Cardiac ventricle fibroblast (primary cell): ENCODE measurements around the gene ACER1. TPM values are rescaled to one million over a fixed set of nuclear protein-coding genes. Genes with fewer than 3 reads are reported as not detected.

Experiments used
- total RNA-seq: library from RNA; depleted of rRNA; stranded (reverse); fragments of >200 nt; gene quantifications from 2 replicates; pipeline ENCODE4 v1.2.3, GENCODE V29; 2015

The ACER1 gene, protein sequence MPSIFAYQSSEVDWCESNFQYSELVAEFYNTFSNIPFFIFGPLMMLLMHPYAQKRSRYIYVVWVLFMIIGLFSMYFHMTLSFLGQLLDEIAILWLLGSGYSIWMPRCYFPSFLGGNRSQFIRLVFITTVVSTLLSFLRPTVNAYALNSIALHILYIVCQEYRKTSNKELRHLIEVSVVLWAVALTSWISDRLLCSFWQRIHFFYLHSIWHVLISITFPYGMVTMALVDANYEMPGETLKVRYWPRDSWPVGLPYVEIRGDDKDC
- total RNA-seq: not detected in 2 replicates

DNA sequence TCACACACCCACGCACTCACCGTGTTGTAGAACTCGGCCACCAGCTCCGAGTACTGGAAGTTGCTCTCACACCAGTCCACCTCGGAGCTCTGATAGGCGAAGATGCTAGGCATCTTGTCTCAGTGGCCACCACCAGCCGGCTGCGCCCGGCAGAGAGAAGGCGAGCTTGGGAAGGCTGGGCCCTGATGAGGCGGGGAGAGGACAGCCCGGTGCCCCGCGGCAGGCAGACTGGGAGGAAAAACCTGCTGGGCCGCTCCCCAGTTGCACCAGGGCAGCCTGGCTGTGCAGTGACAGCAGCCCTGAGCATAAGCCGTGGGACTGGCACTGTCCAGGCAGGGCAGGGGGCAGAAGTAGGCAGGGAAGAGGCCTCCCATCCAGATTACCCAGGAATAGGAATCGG is at the start of gene ACER1:
Gene ACER1, minus strand, starts transcription at position 174 of the 400 bp plus-strand sequence. Its CDS starts 61 bp downstream, at position 113.

DNA sequence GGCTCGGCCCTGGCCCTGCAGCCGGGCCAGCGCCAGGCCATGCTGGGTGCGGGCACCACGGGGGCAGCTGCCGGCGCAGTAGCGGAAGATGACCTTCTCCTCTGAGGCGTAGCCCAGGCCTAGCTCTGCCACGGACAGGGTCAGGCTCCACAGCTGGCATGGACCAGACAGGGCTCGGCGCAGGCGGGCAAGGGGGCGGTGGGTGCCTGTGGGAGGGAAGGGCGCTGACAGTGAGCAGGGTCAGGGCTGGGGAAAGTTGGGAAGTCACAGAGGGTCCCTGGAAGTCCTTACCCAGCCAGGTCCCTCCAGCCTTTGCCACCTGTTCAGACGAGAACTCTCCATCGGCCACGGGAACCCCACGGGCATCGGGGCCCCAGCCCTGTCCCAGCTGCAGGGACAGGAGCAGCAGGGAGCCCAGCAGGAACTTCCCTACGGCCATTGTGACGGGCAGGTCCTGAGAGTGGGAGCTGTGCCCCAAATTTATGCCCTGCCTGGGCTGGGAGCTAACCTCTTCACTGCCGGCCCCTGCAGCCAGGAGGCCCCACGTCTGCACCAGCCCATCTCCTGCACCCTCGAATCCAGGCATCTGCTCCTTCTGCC is 42.1 kb upstream of the ACER1 start, which contains the start of gene PSPN:
Gene PSPN, minus strand, starts transcription at position 523 of the 600 bp plus-strand sequence. Its CDS starts 84 bp downstream, at position 439.

DNA sequence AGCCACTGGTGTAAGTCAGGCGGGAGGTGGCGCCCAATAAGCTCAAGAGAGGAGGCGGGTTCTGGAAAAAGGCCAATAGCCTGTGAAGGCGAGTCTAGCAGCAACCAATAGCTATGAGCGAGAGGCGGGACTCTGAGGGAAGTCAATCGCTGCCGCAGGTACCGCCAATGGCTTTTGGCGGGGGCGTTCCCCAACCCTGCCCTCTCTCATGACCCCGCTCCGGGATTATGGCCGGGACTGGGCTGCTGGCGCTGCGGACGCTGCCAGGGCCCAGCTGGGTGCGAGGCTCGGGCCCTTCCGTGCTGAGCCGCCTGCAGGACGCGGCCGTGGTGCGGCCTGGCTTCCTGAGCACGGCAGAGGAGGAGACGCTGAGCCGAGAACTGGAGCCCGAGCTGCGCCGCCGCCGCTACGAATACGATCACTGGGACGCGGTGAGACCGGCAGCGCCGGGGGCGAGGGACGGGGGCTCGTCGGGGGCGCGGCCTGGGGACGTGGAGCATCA is 39.2 kb upstream of the ACER1 start, which contains the start of gene ALKBH7:
Gene ALKBH7, plus strand, starts transcription at position 201 of the 502 bp plus-strand sequence. Its CDS starts 27 bp downstream, at position 228.

DNA sequence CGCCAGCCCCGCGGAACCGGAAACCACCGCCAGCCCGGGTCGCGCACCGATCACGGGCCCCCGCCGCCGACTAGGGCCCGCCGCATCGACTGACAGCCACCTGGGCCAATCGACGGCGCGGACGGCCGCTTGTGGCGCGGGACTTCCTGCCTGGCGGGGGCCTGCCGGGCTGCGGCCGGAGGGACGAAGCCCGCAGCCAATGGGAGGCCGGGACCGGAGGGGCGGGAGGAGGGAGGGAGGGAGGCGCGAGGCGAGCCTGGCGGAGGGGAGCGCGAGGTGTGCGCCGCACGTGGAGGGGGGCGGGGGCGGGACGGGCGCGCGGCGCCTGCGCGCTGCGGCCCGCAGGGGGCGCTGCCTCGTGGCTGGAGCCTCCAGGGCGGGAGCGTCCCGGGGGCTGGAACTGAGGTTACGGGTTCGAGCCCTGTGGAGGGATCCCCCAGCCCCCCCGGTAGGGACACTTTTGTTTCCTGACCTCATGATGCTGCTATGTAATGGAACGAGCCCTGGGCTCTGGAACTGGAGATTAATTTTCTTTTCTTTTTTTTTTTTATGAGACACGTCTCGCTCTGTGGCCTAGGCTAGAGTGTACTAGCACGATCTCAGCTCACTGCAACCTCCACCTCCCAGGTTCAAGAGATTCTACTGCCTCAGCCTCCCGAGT is 53.4 kb downstream of the ACER1 start, which contains the start of gene MLLT1:
Gene MLLT1, minus strand, starts transcription at position 45 of the 661 bp plus-strand sequence. CDS start 191 bp downstream, outside the sequence.

Other genes starting within 250 kb of the ACER1 start
- 3.2 and 6.2 TPM in 2 replicates for gene RFX2, start 223.1 kb downstream of the ACER1 start, total RNA-seq
- gene ACSBG2, start 197.9 kb downstream of the ACER1 start, total RNA-seq: not detected in 2 replicates
- 26.5 and 26.7 TPM in 2 replicates for gene MLLT1, start 53.6 kb downstream of the ACER1 start, total RNA-seq
- 60.2 and 69.9 TPM in 2 replicates for gene CLPP, start 27.9 kb upstream of the ACER1 start, total RNA-seq
- gene ALKBH7, start 39.2 kb upstream of the ACER1 start, total RNA-seq: 54.0 and 61.2 TPM in 2 replicates
- 0.87 and 2.4 TPM in 2 replicates for gene PSPN, start 42.3 kb upstream of the ACER1 start, total RNA-seq
- gene GTF2F1, start 59.6 kb upstream of the ACER1 start, total RNA-seq: 50.8 and 57.8 TPM in 2 replicates
- 149 and 168 TPM in 2 replicates for gene KHSRP, start 91.2 kb upstream of the ACER1 start, total RNA-seq
- not detected in 2 replicates for gene SLC25A41, start 100.2 kb upstream of the ACER1 start, total RNA-seq
- gene SLC25A23, start 126.2 kb upstream of the ACER1 start, total RNA-seq: 28.9 and 48.6 TPM in 2 replicates
- gene CRB3, start 130.7 kb upstream of the ACER1 start, total RNA-seq: not detected in 2 replicates
- not detected in 2 replicates for gene DENND1C, start 148.2 kb upstream of the ACER1 start, total RNA-seq
- gene TUBB4A, start 168.7 kb upstream of the ACER1 start, total RNA-seq: not detected in 2 replicates
- 0.20 and 1.1 TPM in 2 replicates for gene TNFSF9, start 197.4 kb upstream of the ACER1 start, total RNA-seq